HG02840 (cell line): ENCODE data around the gene AAGAB.

Experiments used
- ATAC-seq: cut with Tn5 transposase; IDR thresholded peaks from one replicate; pipeline ENCODE4 v1.9.1; 2021; ENCODE audit warnings: mild to moderate bottlenecking, moderate library complexity, moderate number of reproducible peaks; ENCODE audit not compliant: unreplicated experiment, low FRiP score

AAGAB gene

DNA sequence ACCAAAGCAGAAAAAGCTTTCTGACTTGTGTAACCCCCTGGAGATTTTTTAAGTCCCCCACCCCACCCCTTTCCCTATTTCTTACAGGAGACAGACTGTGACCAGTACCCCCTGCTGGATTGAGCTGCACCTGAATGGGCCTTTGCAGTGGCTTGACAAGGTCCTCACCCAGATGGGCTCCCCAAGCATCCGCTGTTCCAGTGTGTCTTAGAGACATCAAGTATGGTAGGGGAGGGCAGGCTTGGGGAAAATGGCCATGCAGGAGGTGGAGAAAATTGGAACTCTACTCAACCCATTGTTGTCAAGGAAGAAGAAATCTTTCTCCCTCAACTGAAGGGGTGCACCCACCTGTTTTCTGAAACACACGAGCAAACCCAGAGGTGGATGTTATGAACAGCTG, 64.1 kb downstream of the AAGAB start:
- no peak for ATAC-seq

DNA sequence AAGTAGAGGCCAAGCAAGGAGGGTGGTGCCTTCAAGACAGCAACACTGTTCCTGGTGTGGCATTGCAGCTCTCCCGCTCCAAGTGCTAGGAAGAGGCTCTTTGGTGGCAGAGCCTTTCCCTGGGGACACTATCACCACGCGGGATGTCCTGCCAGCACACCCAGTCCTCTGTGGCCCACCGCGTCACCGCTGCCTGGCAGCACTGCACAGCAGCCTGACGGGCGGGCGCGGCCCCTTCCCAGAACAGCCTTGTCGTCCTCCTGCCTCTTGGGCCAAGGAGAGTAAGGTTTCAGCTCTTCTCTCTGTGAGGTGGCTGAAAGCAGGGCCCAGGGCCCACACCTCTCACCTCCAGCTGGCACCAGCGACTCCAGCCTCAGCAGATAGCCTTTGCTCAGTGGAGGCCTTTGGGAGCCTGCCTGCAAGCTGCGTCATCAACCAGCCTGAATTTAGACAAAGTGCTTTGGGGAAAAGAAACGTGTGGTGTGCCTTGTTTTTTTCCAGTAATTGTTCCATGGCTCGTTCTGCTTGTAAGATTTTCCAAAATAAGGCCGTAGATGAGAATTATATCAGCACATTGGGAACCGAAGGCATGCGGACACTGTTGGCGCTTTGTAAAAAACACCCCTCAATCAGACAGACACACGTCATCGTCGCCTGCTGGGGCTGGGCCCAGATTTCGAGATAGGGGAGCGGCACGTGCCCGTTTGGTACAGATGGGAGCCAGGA, 65.0 kb downstream of the AAGAB start:
- ATAC-seq = no peak

DNA sequence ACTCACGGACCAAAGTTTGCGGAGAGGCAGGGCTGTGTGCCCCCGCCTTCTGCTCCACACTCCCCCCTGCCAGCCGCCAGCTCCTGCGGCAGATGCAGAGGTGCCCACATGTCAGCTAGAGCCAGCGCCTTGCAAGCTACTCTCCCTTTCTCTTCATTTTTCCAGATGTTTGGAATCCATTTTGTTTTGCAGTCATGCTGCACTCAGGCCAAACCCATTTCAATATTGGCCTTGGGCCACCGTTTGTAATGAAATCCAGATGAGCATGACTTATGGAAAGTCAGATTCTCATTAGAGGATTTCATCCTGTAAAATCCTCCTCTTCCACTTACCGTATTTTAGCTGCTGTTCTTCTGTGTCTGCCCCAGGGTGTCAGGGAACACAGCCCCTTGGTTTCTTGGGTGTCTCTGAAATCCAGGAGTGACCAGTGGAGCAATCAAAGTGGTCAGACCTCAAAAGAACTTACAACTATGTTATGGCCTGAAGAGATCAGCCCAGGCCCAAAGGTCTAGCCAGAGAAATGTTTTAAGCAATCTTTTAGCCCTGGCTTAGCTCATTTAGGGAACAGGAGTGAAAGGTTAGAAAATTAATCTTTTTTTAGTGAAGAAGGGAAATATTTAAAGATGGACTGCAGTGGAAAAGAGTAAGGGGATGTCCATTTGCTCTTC, 65.8 kb downstream of the AAGAB start:
- ATAC-seq = no peak

DNA sequence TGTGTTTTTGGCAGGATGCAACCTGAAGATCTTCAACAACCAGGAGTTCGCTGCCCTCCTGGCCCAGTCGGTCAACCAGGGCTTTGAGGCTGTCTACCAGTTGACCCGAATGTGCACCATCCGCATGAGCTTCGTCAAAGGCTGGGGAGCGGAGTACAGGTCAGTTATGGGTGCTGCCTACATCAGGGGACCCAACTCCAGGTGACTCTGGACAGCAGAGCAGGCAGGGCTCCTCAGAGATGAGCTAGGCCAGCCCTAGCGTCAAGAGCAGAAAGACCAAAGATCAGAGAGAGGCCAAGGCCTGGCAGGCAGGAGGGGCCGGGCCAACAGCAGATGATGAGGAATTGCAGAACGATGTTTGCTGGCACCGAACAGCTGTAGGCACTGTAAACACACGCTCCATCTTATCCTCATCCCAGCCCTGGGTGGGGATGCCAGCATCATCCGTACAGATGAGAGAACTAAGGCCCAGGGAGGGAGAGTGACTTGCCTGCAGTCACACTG, 67.1 kb downstream of the AAGAB start:
- no peak for ATAC-seq

DNA sequence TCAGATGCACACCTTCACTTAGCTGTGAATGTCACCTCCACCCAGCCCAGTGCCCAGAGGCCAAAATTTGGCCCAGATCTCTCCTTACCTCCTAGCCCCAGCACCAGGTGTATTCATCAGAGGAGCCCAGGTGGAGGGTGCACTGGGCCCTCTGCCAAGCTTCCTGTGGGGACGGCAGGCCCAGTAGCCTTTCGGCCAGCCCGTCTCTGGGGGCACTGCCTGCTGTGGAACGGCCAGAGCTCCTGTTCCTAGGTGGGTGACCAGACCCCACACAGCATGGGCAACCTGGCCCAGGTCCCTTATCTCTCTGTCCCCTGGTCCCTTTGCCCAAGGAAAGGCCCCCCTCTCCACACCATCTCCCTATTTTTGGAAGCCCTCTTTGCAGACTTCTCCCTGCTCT, 67.8 kb downstream of the AAGAB start:
- ATAC-seq = no peak

DNA sequence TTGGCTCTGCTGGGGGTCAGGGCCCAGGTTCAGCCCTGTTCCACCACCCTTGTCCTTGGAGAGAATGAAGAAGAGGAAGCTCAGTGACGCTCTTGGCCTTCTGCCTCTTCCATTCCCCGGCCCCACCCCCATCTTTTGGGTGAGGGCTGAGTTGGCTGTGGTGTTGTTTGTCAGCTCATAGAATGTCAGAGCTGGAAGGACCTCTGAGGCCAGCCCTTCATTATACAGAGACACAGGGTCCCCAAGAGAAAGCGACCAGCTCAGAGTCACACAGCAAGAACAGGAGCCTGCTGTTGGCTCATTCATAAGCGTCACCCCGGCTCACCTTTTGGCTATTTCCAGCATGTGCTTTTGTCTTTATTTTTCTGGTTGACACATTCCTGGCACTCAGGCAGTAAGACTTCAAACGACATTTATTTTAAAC, 68.2 kb downstream of the AAGAB start:
- ATAC-seq = no peak

DNA sequence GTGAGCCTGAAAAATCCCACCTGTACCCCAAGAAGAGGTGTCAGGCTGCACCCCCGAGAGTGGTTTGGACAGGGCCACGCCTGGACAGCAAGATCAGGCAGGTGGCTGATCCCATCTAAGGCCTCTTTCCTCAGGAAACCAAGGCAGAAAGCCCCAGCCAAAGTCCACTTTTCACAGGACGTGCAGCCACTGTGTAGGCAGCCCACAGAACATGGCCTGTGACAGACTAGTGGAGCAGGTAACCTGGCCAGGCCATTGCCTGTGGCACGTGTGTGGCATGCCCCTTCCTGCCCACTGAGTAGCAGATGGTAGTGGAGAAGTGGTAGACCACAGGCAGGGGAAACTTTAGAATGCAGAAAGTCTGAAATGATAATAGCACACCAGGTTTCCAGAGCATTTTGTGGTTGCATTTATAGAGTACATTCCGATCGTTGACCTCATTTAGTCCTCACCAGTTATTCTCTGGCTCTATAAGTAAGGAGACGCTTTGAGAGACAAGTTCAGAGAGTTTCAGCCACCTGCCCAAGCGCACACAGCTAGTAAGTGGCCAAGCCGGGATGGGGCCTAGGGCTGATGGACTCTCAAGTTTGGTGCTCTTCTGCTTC, 68.7 kb downstream of the AAGAB start:
- ATAC-seq = no peak

DNA sequence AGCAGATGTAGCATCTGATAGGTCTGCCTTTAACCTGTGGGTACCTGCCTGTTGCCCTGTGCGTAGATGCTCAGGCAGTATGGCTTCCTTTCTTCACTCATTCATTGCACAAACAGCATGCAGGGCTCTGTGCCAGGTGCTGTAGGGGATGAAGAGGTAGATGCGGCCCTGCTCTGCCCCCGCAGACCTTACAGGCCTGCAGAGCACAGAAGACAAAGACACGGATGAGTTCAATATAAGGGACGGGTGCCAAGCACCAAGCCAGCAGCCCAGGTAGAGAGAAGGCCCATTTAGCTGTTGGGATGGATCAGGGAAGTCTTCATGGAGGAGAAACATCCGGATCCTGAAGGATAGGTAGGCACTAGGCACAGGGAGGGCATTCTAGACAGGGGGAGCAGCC, 69.4 kb downstream of the AAGAB start:
- ATAC-seq = no peak

DNA sequence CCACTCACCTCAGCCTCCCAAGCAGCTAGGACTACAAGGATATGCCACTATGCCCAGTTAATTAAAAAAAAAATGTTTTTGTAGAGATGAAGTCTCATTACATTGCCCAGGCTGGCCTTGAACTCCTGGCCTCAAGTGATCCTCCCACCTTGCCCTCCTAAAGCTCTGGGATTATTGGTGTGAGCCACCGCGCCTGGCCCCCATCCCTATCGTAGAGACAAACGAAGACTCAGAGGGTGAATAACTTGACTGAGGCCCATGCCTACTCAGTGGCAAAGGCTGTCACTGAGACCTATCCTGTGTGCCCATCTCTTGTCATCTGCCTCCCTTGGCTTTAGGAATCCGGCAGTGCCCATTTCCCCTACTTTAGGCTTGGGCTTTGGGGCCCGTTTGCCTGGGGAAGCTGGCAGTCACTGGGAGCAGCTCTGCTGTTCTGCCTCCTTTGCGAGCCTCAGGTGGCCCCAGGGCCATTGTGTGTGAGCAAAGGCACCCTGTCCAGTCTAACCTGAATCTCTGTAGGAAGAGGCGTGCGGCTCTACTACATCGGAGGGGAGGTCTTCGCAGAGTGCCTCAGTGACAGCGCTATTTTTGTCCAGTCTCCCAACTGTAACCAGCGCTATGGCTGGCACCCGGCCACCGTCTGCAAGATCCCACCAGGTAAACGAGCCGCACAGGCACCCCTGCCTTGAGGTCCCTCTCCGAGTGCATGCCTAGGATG, 70.1 kb downstream of the AAGAB start:
- ATAC-seq = no peak

DNA sequence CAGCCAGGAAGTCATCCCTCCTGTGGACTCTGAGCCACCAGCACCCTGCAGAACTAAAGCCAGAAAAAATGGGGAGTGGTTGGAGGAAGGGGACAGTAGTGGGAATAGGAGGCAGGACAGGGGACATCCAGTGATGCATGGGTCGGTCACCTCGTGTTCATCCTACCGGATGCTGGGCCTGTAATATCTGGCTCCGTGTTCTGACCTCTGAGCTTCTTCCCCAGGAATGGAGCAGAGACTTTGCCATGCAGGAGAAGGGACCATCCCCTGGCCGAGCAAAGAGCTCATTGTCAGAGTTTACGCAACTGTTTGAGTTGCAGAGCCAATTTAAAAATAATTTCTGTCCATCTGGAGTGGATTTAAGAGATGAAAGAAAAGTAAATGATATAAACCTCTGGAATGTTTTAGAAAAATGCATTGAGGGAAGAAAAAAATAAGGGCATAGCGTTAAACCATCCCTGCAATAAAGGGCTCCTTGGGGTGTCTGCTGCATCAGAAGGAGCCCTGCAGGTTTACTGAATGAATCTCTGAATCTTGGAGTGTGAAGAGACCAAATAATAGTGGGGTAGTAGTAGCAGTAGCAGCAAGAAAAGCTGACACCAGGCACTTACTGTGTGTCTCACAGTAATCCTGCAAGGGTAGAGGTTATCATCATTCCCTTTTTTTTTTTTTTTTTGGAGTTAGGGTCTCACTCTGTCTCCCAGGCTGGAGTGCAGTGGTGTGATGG, 70.9 kb downstream of the AAGAB start:
- no peak for ATAC-seq

DNA sequence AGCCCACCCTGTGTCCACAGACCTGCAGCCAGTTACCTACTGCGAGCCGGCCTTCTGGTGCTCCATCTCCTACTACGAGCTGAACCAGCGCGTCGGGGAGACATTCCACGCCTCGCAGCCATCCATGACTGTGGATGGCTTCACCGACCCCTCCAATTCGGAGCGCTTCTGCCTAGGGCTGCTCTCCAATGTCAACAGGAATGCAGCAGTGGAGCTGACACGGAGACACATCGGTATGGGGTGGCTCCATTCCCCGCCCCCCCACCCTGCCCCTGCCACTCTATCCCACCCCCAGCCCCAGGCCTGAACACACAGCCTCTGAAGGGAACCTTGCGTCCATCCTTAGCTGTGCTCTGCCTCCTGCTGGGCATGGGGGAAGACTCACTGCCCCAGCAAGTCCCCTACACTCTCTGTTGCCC, 73.2 kb downstream of the AAGAB start:
- ATAC-seq = no peak

DNA sequence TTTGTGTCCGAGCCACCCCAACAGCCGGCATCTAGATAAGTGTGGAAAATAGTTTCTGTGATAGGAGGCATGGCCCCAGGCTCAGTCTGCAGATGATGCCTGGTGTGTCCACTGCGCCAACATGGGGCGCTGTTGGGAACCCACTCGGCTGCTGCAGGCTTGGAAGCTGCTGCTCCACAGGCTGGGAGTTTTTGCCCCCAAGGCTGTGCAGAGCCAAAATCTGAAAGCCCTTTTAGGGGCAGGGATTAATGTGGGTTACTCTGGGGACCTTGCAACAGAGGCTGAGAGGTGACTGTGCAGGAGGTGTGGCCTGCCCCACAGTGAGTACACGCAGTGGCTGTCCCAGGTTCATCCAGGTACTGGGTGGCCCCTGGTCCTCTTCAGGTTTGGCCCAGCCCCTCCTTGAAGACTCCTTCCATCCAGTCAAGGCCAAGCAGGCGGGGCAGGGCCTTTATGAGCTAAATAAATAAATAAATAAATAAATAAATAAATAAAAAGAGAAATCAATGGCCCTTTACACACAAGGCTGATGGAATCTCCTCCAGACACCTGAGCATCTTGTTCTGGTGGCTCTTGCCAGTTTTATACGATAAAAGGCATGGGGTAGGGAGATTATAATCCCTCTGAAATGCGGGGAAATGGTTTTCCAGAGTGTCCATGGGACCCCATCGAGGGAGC, 73.8 kb downstream of the AAGAB start:
- ATAC-seq = no peak

DNA sequence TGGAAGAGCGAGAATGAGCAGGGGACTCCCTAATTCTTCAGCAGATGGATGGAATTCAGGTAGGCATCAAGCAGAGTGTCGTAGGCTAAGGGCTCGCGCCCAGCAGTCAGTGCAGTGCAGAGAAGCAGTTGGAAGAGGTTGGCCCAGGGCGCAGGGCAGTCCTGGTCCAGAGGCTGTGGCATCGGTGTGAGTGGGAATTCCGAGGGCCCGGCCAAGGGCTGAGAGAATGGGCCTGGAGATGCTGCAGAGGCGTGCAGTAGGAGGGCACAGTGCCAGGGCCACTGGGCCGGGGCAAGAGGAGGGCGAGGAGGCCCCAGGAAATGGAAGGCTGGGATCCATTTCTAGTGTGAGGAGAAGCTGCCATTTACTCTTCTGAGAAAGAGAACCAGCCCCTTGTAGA, 74.4 kb downstream of the AAGAB start:
- ATAC-seq = no peak

DNA sequence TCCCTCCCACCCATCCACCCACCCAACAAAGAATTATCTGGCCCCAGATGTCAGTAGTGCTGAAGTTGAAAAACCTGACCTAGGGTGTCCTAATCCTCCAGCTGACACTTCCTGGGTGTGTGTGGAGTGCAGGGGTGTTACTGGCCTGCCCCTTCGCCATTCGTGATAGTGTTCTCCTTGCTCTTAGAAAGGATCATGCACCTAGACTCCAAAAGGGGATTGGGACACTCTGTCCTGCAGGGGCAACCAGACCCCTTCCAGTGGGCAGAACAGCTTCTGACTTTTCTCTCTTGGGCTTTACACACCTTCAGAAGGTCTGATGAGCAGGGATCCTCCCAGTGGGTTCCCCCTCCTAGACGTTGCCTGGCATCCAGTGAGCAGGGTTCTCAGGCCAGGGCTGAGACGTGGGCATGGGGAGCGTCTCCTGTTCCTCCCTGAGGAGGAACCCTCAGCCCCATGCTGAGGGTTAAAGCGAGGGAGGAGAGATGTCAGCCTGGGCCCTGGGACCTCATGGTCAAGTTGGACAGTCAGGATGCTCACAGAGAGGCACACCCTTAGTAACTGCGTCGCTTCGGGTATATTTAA, 75.0 kb downstream of the AAGAB start:
- ATAC-seq = no peak

DNA sequence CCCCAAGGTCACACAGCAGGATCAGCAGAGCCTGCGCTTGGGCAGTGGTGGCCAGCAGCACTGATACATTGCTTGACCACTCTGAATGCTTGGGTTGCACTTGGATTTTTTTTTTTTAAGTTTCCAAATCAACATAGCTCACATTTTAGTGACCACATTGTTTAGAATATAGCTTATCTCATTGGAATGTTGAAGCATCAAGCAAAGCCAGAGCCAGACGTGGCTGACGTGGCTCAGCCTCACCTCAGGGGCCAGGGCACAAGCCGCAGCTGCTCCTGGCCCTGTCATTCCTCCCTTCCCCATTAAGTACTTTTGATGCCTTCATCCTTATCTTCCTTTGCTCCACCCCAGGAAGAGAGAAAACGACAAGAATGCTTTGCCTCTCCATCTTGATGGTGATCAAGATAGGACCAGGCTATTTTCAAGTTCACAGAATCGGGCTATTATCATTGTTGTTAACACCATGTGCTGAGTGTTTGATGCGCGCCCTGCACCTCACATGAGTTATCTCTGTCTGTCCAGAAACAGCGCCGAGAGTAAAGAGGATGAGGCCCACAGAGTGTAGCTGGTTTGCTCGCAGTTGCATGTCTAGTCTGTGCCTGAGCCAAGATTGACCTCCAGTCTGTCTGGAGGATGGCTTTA, 75.8 kb downstream of the AAGAB start:
- ATAC-seq = no peak

DNA sequence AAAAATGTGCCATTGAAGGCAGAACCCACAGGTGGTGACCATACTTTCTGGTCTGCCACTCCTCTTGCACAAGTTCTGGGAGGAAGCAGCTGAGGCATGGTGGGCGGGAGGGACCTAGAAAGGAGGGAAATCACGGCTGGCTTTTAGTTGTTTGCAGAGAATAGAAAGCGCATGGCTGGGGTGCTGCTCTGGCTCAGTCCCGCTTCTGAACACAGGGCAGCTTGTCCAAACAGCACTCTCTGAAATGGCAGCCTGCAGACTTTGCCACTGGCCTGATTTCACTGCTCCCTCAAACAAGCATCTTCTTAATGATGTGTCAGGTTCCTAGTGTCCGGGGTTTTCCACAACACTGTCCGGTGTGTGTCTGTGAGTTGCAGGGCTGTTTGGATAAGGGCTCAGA, 76.7 kb downstream of the AAGAB start:
- ATAC-seq = no peak

DNA sequence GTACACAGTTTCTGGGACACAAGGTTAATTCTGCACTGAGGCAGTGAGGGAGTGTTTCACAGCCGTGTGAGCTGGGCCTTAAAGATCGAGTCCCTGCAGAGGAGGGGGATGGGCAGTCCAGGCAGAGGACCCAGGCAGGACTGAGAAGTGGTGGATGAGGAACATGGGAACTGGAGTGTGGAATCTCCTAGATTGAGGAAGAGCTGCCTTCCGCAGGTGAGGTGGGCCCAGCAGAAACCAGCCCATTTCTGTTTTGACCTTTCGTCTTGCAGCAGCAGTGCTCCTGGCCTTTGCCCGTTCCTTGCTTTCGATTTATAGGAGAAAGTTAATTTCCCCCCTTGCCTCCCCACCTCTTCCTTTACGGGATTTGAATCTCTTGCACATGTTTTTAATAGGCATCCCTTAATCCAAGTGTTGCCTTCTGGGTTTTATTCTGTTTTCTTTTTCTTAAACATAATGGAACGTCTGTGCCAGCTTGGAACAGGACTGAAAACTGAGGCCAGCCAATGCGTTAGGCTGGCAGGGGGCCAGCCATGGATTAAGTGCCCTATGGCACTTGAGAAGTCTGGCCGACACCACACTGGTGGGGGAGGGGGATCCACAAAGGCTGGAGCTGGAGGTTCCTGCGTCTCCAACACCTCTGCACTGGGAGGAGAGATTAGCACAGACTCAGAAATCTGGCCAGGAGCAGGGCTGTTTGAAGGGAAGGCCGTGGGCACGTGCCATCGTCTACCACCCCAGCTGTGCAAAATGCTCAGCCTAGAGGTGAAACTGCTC, 78.1 kb downstream of the AAGAB start:
- no peak for ATAC-seq

DNA sequence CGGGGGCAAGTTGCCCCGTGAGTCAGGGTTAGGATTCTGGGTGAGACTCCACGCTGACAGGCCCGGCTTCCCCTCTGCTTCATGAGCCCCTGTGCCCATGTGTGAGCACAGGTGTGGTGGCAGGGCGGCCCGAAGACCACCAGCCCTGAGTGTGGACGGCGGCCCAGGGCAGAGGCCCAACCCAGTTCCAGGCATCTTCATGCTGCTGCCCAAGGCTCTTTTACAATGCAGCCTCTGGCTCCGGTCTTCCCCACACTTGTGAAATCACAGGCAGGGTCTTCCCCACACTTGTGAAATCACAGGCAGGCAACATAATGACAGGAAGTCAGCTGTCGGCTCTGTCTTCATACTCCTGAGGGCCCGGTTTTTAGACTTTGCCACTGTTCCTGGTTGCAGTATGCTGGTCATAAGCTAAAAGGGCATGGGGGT, 78.8 kb downstream of the AAGAB start:
- ATAC-seq = no peak
